ENCODE measurements around the gene SLC9C2. TPM values are rescaled to one million over a fixed set of nuclear protein-coding genes. Genes with fewer than 3 reads are reported as not detected.

Gene SLC9C2
- total RNA-seq, 1 experiment from 2014 or later = not detected

DNA sequence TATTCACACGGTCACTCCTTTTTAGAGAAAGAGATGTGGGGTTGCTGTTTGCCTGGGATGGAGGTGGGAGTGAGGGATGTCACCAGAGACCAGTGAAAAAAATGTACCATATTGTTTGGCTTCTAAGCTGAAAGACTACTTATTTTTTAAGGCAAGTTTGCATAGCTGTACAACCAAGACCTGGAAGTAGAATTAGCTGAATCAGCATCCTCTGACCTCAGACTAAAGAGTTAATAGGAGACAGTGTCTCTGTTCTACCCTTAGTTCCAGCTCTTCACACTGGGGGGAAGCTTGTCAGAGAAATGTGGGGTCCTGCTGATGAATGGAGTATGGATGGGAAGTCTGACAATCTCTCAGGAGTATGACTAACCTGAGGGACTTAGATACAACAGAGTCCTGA is 41.6 kb downstream of the SLC9C2 start:
- Histone ChIP-seq H3K4me2 (ENCODE audit: insufficient read depth, insufficient read length, low read length) (no peak overlapping the region), H3K27me3 (ENCODE audit: insufficient read depth, low read length) (no peaks in the 10 kb centered on the region), H3T11ph (ENCODE audit: low read length) (no peak overlapping the region), H3K79me1 (ENCODE audit: insufficient read depth, low read depth, low read length, poor library complexity, severe bottlenecking) (no peaks in the 10 kb centered on the region), H2AK5ac (ENCODE audit: insufficient read length, low read length) (no peak overlapping the region), H4K20me1 (ENCODE audit: control insufficient read depth, insufficient read depth, insufficient read length) (no peaks in the 10 kb centered on the region), H3K56ac (ENCODE audit: insufficient read length, low read depth, low read length) (no peak overlapping the region), H2BK5ac (ENCODE audit: insufficient read length, low read length) (no peak overlapping the region), H3K79me2 (ENCODE audit: insufficient read depth, low read length) (no peaks in the 10 kb centered on the region), H3K4ac (ENCODE audit: low read depth, low read length) (no peak overlapping the region), H3K23me2 (ENCODE audit: insufficient read length, low read depth, low read length, poor library complexity, severe bottlenecking) (peaks cover 3% of the 10 kb centered on the region), H2BK120ac (ENCODE audit: low read depth, low read length, poor library complexity, severe bottlenecking) (no peak overlapping the region), H3K18ac (ENCODE audit: insufficient read length, low read depth, low read length) (no peak overlapping the region), H2AFZ (ENCODE audit: low read length) (no peak overlapping the region), H3K23ac (ENCODE audit: insufficient read length, low read depth, low read length) (no peak overlapping the region), H3K9ac (ENCODE audit: extremely low read depth, insufficient read length, low read length) (no peak overlapping the region), H4K91ac (ENCODE audit: insufficient read length, low read depth, low read length) (no peak overlapping the region), H3K9me3 (ENCODE audit: control insufficient read depth, low read depth, low read length) (no peaks in the 10 kb centered on the region), H3K27ac (ENCODE audit: insufficient read length, low read depth, low read length) (no peak overlapping the region), H4K8ac (replicated peaks; ENCODE audit: insufficient read length, low read depth, low read length) (no peak overlapping the region), H2BK15ac (ENCODE audit: low read depth, low read length) (no peak overlapping the region; the same call in 1 of the 2 replicates), H3K4me1 (ENCODE audit: insufficient read depth, low read length) (no peaks in the 10 kb centered on the region), H2BK20ac (ENCODE audit: low read depth, low read length, poor library complexity, severe bottlenecking) (no peak overlapping the region), H4K5ac (ENCODE audit: insufficient read length, low read depth, low read length) (no peak overlapping the region), H3K14ac (ENCODE audit: insufficient read depth, low read length) (no peak overlapping the region), H2BK12ac (ENCODE audit: insufficient read length, low read depth, low read length) (no peak overlapping the region)
- Mint-ChIP-seq H3K4me3 (no peak overlapping the region), H3K4me1 (no peaks in the 10 kb centered on the region; a peak in 1 of 4 replicates), H3K9me3 (peaks cover 3% of the 10 kb centered on the region in 2 experiments; a peak in 1 of 5 replicates), H3K27ac (no peak overlapping the region), H3K36me3 (ENCODE audit: insufficient read depth in 1 of 3, low read depth in 3 of 3) (no peaks in the 10 kb centered on the region; a peak in 1 of 7 replicates), H3K27me3 (ENCODE audit: low read depth) (no peaks in the 10 kb centered on the region)
- no CpG with 5 or more reads among the region's 1 CpG for WGBS (ENCODE audit: extremely low coverage, insufficient read length, low lambda C conversion rate)
- DNase-seq = no peak
- TF ChIP-seq, protein P1, sequence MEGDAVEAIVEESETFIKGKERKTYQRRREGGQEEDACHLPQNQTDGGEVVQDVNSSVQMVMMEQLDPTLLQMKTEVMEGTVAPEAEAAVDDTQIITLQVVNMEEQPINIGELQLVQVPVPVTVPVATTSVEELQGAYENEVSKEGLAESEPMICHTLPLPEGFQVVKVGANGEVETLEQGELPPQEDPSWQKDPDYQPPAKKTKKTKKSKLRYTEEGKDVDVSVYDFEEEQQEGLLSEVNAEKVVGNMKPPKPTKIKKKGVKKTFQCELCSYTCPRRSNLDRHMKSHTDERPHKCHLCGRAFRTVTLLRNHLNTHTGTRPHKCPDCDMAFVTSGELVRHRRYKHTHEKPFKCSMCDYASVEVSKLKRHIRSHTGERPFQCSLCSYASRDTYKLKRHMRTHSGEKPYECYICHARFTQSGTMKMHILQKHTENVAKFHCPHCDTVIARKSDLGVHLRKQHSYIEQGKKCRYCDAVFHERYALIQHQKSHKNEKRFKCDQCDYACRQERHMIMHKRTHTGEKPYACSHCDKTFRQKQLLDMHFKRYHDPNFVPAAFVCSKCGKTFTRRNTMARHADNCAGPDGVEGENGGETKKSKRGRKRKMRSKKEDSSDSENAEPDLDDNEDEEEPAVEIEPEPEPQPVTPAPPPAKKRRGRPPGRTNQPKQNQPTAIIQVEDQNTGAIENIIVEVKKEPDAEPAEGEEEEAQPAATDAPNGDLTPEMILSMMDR (conservative IDR thresholded peaks at IDR 0.05) = no peak
